Endometrium (tissue), 2 donors: ENCODE measurements around the gene SLC16A5.
"Not testable (repeated sequence)": the region's sequence is repeated elsewhere in the genome, so short reads cannot be mapped to it uniquely, and the experiment has no call there.

Source experiments
- FAIRE-seq: peaks from 2 replicates; lab custom pipeline; 2012; peaks lifted over from hg19 to GRCh38; lab: Jason Lieb, UNC
- donor health status: control.
- donor health status: control.

The SLC16A5 gene

GRCh38 chr17:75064040-75064439 is 23.7 kb upstream of the SLC16A5 start:
- FAIRE-seq, result no peak

DNA sequence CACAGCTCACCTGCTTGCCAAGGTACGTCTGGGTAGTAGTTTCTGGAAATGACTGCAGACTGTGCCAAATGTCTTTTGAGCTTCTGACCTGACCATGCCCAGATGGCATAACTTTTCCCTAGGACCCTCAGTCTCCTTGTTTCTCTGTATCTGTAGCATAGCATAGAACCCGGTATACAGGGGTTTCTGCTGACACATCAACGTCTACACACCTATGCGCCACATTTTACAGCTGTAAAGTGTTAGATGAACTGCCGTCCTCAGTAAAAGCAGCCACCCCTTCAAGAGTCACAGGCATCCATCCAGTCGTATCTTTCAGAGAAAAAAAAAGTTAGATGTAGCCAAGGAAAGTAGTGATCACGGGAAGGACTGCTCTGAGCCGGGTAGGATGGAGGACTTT is 23.3 kb upstream of the SLC16A5 start:
- no peak for FAIRE-seq

- no peak for FAIRE-seq
Measured at GRCh38 chr17:75064867-75065561, 22.7 kb upstream of the SLC16A5 start.

DNA sequence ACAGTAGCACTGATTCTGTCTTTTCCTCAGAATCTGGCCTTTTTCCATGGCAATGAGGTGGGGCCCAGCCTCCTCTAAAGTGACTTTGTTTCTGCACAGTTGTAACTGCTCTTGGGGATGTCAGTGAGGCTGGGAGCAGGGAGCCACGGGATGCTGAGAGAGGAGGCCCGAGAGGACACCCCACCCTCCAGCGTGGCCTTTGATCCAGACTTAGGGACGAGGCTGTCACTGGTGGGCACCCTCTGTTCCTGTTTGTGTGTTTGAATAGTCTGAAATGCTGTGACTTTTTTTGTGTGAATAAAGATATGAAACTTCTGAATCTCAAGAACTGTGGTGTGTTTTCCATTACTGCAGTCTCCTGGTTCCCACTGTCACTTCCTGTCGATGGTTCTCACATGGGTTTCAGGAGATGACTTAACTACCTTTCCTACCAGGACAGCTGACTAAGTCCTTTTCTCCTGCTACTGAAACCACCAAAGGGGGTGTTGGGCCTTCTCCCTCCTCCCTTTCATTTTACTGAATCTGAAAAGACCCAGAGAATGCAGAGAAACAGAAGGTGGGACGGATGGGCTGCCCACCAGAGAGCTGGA is 22.1 kb upstream of the SLC16A5 start:
- no peak for FAIRE-seq

GRCh38 chr17:75067856-75068255 is 19.9 kb upstream of the SLC16A5 start:
- FAIRE-seq, result no peak

- FAIRE-seq, result no peak
Measured at GRCh38 chr17:75068750-75069149, 19.0 kb upstream of the SLC16A5 start.

- FAIRE-seq, result no peak
Measured at GRCh38 chr17:75069783-75070182, 18.0 kb upstream of the SLC16A5 start.

DNA sequence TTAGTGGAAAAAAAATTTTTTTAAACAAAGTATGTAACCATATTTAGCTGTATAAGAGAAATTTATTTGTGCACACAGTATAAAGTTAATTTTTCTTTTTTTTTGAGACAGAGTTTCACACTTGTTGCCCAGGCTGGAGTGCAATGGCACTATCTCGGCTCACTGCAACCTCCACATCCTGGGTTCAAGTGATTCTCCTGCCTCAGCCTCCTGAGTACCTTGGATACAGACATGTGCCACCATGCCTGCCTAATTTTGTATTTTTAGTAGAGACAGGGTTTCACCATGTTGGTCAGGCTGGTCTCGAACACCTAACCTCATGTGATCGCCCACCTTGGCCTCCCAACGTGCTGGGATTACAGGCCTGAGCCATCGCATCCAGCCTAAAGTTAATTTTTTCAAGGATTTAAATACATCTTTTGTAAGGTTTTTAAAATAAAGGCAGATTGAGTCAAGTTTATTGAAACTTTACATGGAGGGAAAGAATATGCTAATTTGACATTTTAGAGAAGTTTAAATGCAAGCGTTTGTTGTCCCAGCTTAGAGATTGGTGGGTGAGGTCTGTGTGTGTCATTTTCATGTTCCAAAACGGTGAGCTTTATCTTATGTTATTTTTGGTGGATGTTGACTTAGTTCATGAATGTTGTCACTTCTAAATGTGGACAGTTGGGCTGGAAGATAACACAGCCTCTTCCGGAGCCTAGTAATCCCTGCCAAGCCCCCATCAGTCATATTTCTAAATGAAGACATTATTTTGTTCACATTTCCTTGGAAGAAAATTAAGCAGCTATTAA is 16.1 kb upstream of the SLC16A5 start:
- FAIRE-seq, result not testable (repeated sequence)

DNA sequence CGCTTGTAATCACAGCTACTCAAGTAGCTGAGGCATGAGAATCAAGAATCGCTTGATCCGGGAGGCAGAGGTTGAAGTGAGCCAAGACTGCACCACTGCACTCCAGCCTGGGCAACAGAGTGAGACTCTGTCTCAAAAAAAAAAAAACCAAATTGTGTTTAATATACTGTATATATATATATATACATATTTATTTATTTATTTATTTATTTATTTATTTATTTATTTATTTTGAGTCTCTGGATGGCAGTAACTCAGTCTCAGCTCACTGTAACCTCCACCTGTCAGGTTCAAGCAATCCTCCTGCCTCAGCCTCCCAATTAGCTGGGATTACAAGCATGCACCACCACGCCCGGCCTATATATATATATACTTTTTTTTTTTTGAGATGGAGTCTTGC is 14.8 kb upstream of the SLC16A5 start:
- not testable (repeated sequence) for FAIRE-seq

DNA sequence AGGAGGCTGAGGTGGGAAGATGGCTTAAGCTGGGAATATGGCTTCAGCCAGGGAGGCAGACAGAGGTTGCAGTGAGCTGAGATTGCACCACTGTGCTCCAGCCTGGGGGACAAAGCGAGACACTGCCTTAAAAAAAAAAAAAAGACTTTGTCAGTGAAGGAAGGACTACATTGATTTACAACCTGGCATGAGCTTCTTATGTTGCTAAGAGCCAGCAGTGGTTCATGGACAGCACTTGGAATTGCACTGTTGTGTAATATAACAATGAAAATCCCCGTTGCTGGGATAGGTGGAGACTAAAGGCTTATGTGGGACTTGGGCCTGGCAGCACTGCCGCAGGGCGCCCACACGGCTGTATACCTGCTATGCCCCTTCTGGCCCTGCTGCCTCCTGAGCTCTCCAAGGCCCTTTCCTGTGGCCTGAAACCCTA is 14.1 kb upstream of the SLC16A5 start:
- no peak for FAIRE-seq

DNA sequence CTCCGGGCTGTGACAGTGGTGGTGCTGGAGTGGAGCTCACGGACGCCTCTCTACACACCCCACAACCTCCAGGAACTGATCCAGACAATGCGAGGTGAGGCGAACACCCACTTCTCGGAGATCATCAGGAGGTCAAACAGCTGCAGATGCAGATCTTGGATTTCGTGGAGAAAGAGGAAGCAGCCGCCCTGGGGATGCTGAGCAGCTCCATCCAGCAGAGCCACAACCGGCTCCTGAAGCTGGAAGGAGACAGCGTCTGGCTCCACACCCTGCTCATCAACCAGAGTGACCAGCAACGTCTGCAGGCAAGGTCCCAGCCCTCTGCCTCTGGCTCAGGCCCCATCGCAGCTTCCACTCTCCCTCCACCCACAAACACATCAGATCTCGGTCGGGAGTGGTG is 13.2 kb upstream of the SLC16A5 start:
- no peak for FAIRE-seq

GRCh38 chr17:75075597-75076336 is 12.0 kb upstream of the SLC16A5 start:
- FAIRE-seq, result no peak

- no peak for FAIRE-seq
Measured at GRCh38 chr17:75077072-75077495, 10.7 kb upstream of the SLC16A5 start.

GRCh38 chr17:75077496-75078283 is 10.1 kb upstream of the SLC16A5 start:
- FAIRE-seq, result no peak

- FAIRE-seq, result no peak
Measured at GRCh38 chr17:75078284-75079022, 9.3 kb upstream of the SLC16A5 start.

DNA sequence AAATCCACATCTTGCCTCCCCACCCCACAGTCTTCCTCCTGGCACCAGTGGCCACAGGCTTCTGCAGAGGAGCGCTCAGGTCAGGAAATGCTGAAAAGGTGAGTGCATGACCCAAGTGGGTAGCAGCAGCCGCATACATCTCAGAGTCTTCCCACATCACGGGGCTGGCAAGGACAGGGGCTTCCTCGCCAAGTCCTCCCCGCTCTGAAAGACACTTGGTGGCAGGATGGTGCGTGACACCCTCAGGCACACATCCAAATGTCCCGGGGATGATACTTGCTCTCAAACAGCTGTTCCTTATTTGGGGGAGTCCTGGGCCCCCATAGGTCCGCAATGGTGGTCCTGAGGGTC is 8.8 kb upstream of the SLC16A5 start:
- no peak for FAIRE-seq

- FAIRE-seq, result no peak
Measured at GRCh38 chr17:75081611-75082540, 5.9 kb upstream of the SLC16A5 start.

GRCh38 chr17:75082683-75083082 is 5.1 kb upstream of the SLC16A5 start:
- no peak for FAIRE-seq

GRCh38 chr17:75084039-75084660 is 3.6 kb upstream of the SLC16A5 start:
- FAIRE-seq, result no peak
